Stimulated activated CD8-positive, alpha-beta memory T cell treated with anti-CD3 and anti-CD28 coated beads, Interleukin-15, amount 100 ng/mL, for 48 hours (primary cell): ENCODE measurements around the gene GALNT7.

ENCODE experiments used
- DNase-seq, 2 donors: peaks; one replicate each; pipeline ENCODE4 v3.0.0-alpha.2; 2020; ENCODE audit warnings: low read depth in 2 of 2

GALNT7 gene

GRCh38 chr4:173237152-173237551 lies 68.5 kb downstream of the GALNT7 start:
- no peak for DNase-seq

- no peak for DNase-seq
Observed at GRCh38 chr4:173237762-173238161, 69.2 kb downstream of the GALNT7 start.

- no peak for DNase-seq
Observed at GRCh38 chr4:173240696-173241095, 72.1 kb downstream of the GALNT7 start.

GRCh38 chr4:173242466-173243250 lies 74.0 kb downstream of the GALNT7 start:
- no peak for DNase-seq

- DNase-seq = no peak
Observed at GRCh38 chr4:173243321-173243720, 74.7 kb downstream of the GALNT7 start.

- DNase-seq = no peak
Observed at GRCh38 chr4:173243917-173244658, 75.5 kb downstream of the GALNT7 start.

- DNase-seq = no peak
Observed at GRCh38 chr4:173245952-173246351, 77.3 kb downstream of the GALNT7 start.

- no peak for DNase-seq
Observed at GRCh38 chr4:173246719-173247118, 78.1 kb downstream of the GALNT7 start.

- DNase-seq = no peak
Observed at GRCh38 chr4:173247321-173247720, 78.7 kb downstream of the GALNT7 start.

- no peak for DNase-seq
Observed at GRCh38 chr4:173248690-173249089, 80.1 kb downstream of the GALNT7 start.

GRCh38 chr4:173252024-173252935 lies 83.7 kb downstream of the GALNT7 start:
- peak in 1 of 2 donors; percentile 4 for DNase-seq

- no peak for DNase-seq
Observed at GRCh38 chr4:173253561-173253960, 85.0 kb downstream of the GALNT7 start.

GRCh38 chr4:173254646-173255045 lies 86.0 kb downstream of the GALNT7 start:
- no peak for DNase-seq

- no peak for DNase-seq
Observed at GRCh38 chr4:173256825-173257224, 88.2 kb downstream of the GALNT7 start.

- DNase-seq = peak in 1 of 2 donors; percentile 23
Observed at GRCh38 chr4:173257732-173258717, 89.4 kb downstream of the GALNT7 start.

- no peak for DNase-seq
Observed at GRCh38 chr4:173258866-173259265, 90.3 kb downstream of the GALNT7 start.

- DNase-seq = no peak
Observed at GRCh38 chr4:173259310-173259709, 90.7 kb downstream of the GALNT7 start.

GRCh38 chr4:173261052-173261451 lies 92.4 kb downstream of the GALNT7 start:
- no peak for DNase-seq

GRCh38 chr4:173262375-173262774 lies 93.8 kb downstream of the GALNT7 start:
- no peak for DNase-seq

- DNase-seq = no peak
Observed at GRCh38 chr4:173264245-173264644, 95.6 kb downstream of the GALNT7 start.

GRCh38 chr4:173264684-173265185 lies 96.1 kb downstream of the GALNT7 start:
- no peak for DNase-seq
